Measurements from ENCODE around the gene EPB41L4B.

The EPB41L4B gene

DNA sequence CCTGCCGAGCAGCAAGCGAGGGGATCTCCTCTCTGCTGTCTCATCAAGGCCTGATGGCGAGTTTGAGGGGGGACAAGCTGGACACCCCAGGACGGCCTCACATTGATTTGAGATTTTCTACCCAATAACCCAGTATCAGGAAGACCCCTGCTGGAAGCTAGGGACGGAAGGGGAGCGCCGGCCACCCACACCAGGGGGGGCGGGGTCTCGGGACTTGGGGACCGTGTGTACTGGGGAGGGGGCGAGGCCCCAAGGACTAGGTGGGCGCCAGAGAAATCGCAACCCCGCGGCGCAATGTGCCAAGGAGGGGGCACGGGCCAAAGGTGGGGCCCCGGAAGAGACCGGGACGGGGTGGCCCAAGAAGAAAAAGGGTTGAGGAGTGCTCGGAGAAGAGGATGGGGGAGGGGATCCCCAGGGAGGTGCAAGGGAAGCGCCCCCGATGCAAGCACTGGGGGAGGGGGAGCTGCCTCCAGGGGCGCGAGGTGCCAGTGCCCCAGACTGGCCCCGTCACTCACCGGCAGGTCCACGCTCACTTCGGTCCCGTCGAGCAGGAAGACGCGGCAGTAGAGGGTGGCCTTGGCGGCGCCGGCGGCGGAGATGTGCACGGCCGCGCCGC lies 1.1 kb downstream of the EPB41L4B start:
- no peak for DNase-seq

DNA sequence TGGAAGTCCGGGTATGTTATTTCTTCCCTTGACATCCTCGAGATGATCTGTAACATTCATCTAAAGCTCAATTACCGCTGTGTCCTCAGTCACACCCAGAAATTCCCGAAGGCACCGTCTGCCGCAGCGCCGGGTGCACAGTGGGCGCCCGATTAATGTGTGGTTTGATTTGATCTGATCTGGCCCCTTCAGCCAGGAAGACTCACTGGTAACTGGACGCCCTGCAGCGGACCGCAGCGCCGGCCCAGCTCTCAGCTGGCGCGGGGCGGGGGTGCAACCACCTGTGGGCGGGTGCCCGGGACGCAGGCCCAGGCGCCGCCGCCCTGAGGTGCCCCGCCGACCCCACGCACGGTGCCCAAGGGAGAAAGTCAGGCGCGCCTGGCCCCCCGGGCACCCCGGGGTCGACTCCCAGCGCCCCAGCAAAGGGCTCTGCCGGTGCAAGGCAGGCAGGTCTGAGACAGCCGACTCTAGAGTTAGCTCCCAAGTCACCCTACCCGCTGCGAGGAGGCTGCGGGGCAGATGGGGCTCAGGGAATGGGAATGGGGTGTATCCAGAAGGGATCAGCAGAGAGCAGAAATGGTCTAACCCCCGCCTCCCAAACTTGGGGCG lies 1.7 kb downstream of the EPB41L4B start:
- no peak for DNase-seq

DNA sequence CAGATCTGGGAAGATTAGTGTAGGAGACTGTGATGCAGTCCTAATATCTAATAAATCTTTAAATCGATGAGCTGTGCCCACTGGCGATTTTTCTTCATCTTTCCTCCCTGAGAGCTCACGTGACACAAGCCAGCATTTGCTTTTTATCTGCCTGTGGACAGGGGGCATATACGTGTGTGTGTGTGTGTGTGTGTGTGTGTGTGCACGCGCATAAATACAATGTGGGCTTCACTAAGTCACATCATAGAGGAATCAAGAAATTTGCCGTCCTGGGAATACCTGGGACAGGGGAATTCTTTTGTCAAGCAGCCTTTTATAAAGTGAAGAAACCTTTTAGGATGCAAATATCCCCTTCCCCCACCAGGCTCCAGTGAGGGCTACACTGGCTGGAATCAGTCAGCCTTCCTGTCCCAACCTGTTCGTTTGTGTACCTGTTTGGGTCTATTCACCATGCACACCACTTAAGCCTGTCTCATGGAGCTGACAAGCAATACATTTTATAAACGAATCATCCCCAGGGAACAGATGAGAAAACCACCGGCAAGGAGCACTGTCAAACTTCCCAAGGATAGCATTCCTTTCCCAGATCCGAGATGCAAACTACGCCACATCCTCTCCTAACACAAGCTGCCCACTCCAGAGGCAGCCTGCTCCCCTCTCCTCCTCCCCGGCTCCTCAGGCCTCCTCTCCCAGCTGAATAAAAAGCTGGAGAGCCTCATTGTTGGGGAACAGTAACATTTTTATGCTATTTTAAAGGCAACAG lies 2.7 kb downstream of the EPB41L4B start:
- DNase-seq: no peak

DNA sequence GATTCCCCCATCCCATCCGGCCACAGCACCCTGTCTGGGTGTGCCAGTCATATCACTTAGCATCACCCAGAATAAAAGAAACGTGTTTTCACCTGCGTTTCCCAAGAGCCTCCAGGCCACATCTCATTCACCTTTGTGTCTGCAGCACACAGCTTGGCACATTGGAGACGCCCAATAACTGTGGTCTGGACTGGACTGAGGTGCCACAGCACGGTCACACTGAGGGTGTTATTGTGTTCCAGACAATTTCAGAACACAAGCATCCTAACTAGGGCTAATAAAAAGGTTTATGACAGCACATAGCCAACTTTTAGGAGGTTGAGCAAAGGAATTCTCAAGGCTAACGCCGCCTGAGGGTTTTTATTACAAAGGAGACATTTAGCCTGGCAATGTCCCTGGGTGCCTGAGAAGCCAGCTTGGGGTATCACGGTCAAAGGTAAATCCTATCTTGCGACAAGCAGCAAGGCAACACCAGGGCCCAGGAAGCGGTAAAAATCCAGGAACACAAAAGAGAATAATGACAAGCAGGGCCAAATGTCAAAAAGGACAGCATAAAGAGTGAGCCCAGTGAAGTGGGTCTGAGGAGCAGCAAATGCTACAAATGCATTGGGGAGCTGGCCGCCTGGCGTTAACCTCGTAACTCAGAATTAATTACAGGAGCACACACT lies 3.4 kb downstream of the EPB41L4B start:
- no peak for DNase-seq

DNA sequence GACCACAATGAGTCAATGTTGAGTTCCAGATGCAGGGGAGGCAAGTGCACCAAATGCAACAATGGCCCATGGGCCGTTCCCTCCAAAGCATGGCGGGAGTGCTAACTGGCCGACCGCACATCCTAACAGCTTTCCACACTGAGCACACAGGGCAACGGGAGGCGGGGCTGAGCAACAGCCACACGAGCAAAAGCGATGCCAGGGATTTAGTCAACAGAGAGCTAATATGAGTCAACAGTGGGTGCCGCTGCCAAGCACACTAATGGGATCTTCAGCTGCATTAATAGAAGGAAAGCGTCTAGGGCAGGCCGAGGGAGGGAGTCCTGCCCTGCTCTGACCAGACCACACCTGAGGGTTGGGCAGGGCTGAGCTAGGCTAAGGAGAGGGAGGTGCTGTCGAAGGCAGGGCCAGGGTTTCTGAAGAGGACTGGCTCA lies 4.6 kb downstream of the EPB41L4B start:
- no peak for DNase-seq

DNA sequence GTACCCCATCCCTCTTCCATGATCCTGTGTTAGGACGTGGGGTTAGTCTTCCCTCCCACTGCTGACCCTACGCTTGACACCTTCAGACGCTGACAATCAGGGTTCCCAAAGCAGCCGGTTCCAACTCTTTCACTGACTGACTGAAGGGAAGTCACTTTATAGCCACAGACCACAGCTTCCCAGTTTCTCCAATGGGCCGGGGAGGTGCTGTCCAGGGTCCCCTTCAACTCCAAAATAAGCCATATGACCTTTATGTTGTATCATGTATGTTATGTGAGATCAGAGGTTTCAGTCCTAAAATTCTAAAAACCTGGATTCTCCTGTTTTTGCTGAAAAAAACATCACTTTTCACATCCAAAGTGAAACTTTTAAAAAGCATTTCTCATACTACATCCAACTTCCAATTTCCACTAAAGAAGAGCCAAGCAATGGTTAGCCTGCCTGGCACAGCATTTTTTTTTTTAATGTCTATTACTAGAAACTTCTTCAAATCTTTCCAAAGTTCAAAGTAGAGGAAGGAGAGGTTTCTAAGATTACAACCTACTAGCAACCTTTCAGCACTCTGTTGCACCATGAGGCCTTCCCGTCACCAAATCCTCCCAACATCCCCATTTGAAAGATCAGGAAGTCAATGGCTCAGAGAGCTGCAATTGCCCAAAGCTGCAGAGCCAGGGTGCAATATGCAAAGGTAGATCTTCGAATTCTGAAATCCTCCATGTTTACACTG lies 5.2 kb downstream of the EPB41L4B start:
- DNase-seq: no peak

DNA sequence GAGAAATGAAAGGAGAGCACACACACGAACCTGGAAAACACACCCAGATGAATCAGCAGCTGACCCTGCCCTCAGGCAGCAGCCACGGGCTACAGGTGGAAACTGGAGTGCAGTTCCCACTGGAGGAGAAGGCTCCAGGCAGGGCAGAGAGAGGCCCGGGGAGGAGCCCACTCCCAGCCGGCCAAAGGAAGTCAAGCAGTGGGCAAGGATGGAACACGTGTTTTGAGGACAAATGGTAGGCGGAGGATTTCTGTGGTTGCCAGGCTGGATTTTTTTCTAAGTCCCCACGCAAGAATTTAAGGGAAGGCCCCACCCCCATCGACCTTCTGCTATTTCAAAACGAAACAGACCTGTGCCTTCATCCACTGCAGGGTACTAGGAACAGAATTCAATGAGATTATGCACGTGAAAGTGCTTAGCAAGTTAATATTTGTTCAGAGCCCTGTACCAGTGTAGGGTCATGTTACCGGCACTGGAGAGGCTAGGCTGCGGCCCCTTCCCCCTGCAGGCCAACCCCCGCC lies 6.8 kb downstream of the EPB41L4B start:
- DNase-seq: no peak

DNA sequence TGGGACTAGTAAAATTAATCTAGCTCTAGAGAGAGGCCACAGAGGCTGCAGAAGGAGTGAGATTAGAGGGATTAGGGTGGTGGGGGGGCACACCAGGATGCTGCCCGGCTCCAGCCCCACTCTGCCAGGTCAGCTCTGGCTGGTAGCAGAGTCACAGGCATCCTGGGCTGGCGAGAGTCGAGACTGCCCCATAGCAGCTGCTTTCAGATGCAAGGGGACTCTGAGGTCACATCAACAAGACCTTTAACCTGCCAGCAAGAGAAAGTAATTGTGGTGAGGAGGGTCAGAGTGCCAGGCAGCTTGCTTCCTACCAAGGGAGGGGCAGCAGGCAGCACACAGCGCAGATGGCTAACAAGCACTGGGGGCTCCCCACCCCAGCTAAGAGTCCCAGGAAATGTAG lies 7.5 kb downstream of the EPB41L4B start:
- no peak for DNase-seq

DNA sequence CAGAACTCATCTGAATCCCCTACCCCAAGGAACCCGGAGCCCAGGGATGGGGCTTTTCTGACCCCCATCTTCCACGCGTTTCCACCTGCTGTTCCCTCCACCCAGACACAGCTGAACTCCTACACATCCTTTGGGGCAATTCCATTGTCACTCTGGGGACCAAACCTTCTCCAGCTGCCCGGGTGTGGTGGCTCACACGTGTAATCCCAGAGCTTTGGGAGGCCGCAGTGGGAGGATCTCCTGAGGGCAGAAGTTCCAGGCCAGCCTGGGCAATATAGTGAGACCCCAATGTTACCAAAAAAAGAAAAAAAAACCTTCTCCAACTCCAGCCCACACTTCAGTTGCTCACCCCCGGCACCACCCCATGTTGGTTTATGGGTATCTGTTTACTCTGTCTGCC lies 8.1 kb downstream of the EPB41L4B start:
- no peak for DNase-seq

DNA sequence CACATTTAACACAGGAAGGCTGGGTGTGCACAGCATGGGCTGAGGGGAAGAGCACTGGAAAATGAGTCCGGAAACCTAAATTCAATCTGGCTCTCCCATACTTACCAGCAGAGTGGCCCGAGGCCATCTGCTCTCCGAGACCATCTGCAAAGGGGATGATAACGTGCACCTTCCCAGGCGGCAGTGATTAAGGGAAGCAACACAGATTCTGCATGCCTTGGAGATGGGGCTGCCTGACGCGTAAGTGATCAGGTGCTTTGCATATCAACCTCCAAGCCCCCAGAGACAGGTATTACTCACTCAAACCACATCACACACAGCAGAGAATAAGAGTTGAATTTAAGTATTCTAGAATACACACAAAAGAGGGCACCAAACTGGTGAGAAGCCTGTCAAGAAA lies 9.1 kb downstream of the EPB41L4B start:
- no peak for DNase-seq

DNA sequence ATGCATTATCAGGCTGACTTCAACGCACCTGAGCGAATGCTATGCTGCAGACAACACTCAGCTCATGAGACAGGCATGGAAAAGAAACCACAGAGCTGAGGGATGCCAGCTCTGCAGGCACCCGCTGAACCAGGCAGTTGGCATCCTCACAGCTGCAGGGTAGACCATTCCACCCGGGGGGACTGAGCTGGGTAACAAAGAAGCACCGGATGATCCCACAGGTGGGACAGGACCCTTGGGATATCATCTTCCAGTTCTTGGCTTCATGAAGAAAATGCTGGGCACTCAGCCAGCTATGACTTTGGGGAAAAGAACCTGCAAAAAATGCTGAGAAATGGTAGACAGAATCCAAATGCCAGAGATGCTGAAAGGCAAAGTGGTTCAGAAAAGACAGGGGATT lies 9.6 kb downstream of the EPB41L4B start:
- DNase-seq: no peak

DNA sequence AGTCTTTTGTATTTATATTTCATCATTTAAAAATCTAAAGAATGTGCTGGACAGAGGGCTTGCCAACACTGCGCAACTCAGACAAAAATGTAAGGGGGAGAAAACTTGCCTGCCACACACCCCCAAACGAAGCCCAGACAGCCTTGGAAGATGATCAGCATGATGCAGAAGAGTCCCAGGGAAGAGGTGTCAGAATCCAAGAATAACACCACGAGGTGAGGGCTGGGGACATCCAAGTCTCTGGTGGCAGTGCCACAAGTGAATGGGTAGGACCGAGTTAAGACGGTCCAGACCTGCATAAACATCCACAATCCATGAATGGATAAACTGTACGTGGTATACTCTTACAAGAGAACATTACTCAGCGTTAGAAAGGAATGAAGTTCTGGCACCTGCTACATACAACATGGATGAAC lies 10.4 kb downstream of the EPB41L4B start:
- no peak for DNase-seq

DNA sequence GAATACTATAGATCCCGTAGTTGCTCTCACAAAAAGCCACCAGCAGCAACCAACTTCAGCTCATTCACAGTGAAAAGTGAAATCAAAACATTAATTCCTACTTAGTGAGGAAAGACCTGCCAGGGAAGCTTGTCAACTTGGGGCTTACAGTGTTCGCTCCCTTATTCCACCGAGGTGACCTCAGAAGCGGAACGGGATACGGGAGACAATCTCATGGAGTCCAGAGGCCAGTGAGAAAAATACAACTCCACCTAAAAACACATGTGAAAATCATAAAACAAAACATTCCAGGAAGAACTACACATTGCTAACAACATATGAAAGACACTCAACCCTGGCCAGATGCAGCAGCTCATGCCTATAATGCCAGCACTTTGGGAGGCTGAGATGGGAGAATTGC lies 11.6 kb downstream of the EPB41L4B start:
- DNase-seq: no peak

DNA sequence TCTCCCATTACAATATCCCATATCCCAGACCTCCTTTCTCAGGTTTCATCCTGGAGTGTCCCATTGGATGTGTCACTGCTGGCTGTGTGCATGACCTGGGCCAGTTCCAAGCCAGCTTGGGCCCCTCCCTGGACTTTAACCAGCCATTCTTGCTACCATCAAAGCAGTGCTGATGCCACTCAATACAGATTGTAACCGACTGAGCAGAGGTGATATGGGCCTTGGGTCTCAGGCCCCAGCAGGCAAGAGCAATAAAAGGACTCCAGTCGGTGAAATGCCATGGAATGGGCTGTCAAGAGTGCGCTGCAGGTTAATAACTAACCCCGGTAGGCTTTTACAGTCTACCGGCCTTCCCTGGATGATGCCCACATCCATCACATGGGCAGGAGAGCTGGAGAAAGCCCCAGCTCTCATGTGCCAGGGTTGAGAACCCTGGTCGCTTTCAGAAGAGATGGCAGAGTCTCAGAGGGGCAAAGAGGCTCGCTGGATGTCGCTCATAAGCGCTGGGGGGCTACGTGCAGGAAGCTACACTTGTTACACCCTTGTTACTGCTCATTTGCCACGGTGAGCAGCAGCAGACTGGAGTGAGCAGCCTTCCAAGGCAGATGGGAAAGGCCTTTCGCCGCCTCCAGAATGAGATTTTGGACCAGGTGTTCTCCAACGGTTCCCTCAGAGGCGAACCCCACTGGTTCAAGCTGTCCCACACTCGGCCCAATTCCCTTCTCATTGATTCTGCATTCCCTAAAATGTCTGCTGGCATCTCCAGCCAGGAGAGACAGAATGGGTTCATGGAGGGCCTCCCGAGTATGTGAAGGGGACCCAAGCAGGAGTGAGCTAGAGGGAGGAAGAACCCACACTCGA lies 13.2 kb downstream of the EPB41L4B start:
- no peak for DNase-seq

DNA sequence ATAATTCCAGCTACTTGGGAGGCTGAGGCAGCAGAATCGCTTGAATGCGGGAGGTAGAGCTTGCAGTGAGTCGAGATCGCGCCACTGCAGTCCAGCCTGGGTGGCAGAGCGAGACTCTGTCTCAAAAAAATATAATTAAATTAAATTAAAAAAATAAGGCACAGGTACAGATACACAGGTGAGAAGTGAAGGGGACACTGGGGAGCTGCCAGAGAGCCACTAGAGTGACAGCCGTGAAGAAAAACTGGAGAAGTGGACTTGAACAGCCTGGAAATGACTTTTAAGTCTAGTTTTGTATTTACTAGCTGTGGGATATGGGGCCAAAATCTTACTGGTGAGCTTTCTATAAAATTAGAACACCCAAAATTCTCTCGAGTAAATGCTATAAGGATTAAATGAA lies 15.1 kb downstream of the EPB41L4B start:
- DNase-seq: no peak

DNA sequence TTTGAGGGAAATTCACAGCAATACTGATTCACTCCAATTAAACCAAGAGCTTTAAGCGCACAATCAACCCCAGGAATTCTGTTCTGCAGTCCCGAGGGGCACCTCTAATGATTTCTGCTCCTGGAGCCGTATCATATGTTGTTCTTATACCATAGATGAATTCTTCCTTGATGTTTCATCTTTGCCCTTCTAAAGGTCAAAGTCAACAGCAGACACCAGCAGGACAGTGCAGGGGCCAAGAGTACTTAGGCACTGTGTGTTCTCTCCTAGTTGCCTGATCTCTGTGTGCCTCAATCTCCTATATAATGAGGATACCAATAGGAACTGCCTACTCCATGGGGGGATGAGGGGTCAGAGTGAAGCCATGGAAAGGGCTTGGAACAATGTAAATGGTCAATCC lies 16.5 kb downstream of the EPB41L4B start:
- no peak for DNase-seq

DNA sequence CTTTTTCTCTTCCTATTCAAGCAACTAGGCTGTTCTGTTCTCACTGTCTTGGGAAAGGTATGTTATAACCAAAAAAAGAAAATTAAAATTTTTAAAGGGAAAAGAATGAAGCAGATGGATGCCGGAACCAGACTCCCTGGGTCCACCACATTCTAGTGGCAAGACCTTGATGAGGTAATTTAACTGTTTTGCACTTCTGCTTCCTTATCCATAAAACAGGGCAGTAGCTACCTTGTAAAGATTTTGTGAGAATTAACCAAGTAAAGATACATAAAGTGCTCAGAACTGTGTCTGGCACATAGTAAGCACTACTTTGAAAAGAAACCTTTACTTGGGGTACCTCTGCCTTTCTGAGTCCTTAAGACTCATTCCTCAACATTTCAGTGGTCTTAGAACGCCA lies 17.0 kb downstream of the EPB41L4B start:
- no peak for DNase-seq

DNA sequence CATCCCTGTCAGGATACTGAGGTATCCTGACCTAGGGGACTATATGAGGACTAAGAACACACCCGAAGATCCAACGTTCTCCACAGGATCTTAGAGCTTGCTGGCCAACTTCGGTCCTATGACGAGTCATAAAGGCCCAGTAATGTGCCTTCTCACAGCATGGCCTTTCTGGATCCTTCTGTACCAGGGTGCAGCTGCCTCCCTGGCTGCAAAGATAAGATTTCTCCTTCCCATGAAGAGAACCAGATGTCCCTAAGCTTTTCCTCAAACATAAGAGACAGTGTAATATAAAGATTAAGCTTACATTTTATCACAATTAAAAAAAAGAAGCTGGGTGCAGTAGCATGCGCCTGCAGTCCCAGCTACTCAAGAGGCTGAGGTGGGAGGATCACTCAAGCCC lies 18.3 kb downstream of the EPB41L4B start:
- no peak for DNase-seq

DNA sequence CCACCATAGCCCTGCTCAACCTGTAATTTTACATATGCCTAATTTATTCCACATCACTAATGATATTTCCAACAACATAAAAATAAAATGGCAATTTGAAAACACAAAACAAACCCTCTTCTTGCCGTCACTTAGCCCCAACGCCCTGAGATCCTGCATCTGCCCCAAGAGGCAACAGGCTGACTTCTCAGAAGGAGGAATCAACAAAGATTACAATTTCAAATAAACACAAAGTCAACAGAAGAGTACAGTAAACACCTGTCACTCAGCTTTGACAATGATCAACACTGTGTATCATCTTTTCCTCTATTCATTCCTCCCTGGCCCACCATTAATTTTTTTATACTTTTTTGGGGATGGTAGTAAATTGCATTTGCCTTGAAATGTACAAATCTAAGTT lies 19.8 kb downstream of the EPB41L4B start:
- no peak for DNase-seq

DNA sequence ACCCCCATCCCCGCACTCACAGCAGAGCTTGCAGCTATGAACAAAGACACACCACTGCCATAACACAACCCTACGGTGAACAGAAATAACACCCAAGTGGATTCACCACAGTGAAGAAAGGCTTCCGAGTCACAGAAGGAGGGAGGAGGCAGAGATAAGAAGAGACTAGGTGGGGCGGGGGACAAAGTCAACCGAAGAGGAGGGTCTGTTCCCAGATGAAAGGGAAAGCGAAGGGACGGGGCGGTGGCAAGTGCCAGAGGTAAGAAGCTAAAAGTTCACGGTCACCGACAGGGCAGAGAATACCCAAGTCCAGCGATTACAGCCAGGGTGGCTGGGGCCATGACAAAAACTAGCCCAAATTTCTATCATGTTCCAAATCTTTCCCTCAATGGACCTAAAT lies 21.0 kb downstream of the EPB41L4B start:
- no peak for DNase-seq

DNA sequence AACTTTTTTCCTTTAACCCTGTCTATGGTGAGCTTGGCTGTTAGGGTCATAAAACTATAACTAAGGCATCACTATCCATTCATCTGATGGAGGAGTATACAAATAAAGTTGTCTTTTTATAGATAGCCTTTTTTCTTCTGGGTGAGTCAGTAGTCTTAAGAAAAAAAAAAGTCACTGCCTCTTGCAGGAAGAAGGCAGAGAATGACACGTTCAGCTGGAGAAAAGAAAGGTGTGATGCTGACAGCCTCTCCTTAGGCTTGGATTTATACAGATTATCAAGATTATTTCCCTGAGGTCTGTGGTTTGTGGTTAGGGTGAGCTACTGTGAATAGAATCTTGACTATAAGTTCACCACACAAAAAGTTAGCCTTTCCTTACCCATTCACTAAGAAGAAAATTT lies 23.0 kb downstream of the EPB41L4B start:
- DNase-seq: no peak

Data from activated T-cell treated with anti-CD3 and anti-CD28 coated beads for 4 hours (primary cell).